Measurements from ENCODE around the gene ZNF48. TPM values are rescaled to one million over a fixed set of nuclear protein-coding genes. Genes with fewer than 3 reads are reported as not detected.
A peak's percentile ranks its signal among the peaks of the same experiment; 100 is the strongest.

Gene ZNF48
- total RNA-seq, 1 experiment from 2014 or later = 8.9 TPM

- peaks cover 19% of the 10 kb centered on the region for H4K20me1 ChIP-seq (ENCODE audit: low read length)
- ChIA-PET CTCF (no interaction called here), POLR2A (ENCODE audit: unreplicated experiment) (no interaction called here)
- H3K36me3 ChIP-seq (ENCODE audit: low read depth, low read length) = no peaks in the 10 kb centered on the region; the same call in 1 of the 2 replicates
- no peak overlapping the region for H2AFZ ChIP-seq (ENCODE audit: low read length)
- ATAC-seq (peak; percentile 3; the same call in 1 of the 2 replicates), DNase-seq (peak; percentile 51)
- H3K9me2 ChIP-seq (replicated peaks; ENCODE audit: low read length) = no peaks in the 10 kb centered on the region
- no peaks in the 10 kb centered on the region for H3F3A ChIP-seq (ENCODE audit: low read length, unreplicated experiment)
- H3K27ac ChIP-seq (ENCODE audit: low read length) = peak overlapping the region; percentile 55
- intact Hi-C loops (cut with micrococcal nuclease) = loop anchor here (5.0 kb wide), 1 partner anchor 39 kb away; the partner anchor contains the start of gene ZNF771
- peak overlapping the region; percentile 94 for H3K4me3 ChIP-seq (ENCODE audit: low read length)
- H3K4me2 ChIP-seq (ENCODE audit: low read length) = peak overlapping the region; percentile 100
- H3K9me3 ChIP-seq (ENCODE audit: low read length) = no peaks in the 10 kb centered on the region
- peaks cover 65% of the 10 kb centered on the region for H3K79me2 ChIP-seq (ENCODE audit: low read length)
- no peaks in the 10 kb centered on the region for H3K27me3 ChIP-seq (ENCODE audit: low read length)
- H3K4me1 ChIP-seq (ENCODE audit: insufficient read depth, low read length) = peaks cover 21% of the 10 kb centered on the region
- H3K9ac ChIP-seq (ENCODE audit: low read length) = peak overlapping the region; percentile 78
- no TSS peak for BruUV-seq (replicated peaks)
- TF ChIP-seq EZH2phosphoT487 (IDR thresholded peaks at IDR 0.05; ENCODE audit: borderline replicate concordance, low read length) (no peak), CTCF (conservative IDR thresholded peaks at IDR 0.05; ENCODE audit: low read depth, low read length) (no peak), EZH2 (IDR thresholded peaks at IDR 0.05; ENCODE audit: low read length, unreplicated experiment) (no peak)
These were observed 27.0 kb upstream of the ZNF48 start for GRCh38 chr16:30368122-30368791.

- CTCF ChIA-PET = no interaction called here
- H3K9me2 ChIP-seq (replicated peaks; ENCODE audit: low read length) = no peaks in the 10 kb centered on the region
- DNase-seq (no peak), ATAC-seq (no peak)
- no peaks in the 10 kb centered on the region; the same call in 1 of the 2 replicates for H3K36me3 ChIP-seq (ENCODE audit: low read depth, low read length)
- peaks cover 19% of the 10 kb centered on the region for H4K20me1 ChIP-seq (ENCODE audit: low read length)
- H3K4me2 ChIP-seq (ENCODE audit: low read length) = peak overlapping the region; percentile 100
- H3K9me3 ChIP-seq (ENCODE audit: low read length) = no peaks in the 10 kb centered on the region
- peak overlapping the region; percentile 78 for H3K9ac ChIP-seq (ENCODE audit: low read length)
- peaks cover 21% of the 10 kb centered on the region for H3K4me1 ChIP-seq (ENCODE audit: insufficient read depth, low read length)
- no peaks in the 10 kb centered on the region for H3F3A ChIP-seq (ENCODE audit: low read length, unreplicated experiment)
- H3K27me3 ChIP-seq (ENCODE audit: low read length) = no peaks in the 10 kb centered on the region
- intact Hi-C loops (cut with micrococcal nuclease) = loop anchor here (5.0 kb wide), 1 partner anchor 39 kb away; the partner anchor contains the start of gene ZNF771
- peak overlapping the region; percentile 94 for H3K4me3 ChIP-seq (ENCODE audit: low read length)
- peak overlapping the region; percentile 55 for H3K27ac ChIP-seq (ENCODE audit: low read length)
- no peak overlapping the region for H2AFZ ChIP-seq (ENCODE audit: low read length)
- peaks cover 60% of the 10 kb centered on the region for H3K79me2 ChIP-seq (ENCODE audit: low read length)
- TF ChIP-seq EZH2 (IDR thresholded peaks at IDR 0.05; ENCODE audit: low read length, unreplicated experiment) = no peak
- TF ChIP-seq EZH2phosphoT487 (IDR thresholded peaks at IDR 0.05; ENCODE audit: borderline replicate concordance, low read length) = no peak
- TF ChIP-seq CTCF (conservative IDR thresholded peaks at IDR 0.05; ENCODE audit: low read depth, low read length) = no peak
- POLR2A ChIA-PET (ENCODE audit: unreplicated experiment) = no interaction called here
- TSS peak; percentile 26 for BruUV-seq (replicated peaks)
These were observed 26.5 kb upstream of the ZNF48 start for GRCh38 chr16:30368792-30369090.
